ENCODE results near the gene FAM81B. TPM values are rescaled to one million over a fixed set of nuclear protein-coding genes. Genes with fewer than 3 reads are reported as not detected.
"Not testable (repeated sequence)": the region's sequence is repeated elsewhere in the genome, so short reads cannot be mapped to it uniquely, and the experiment has no call there.

Gene FAM81B, protein sequence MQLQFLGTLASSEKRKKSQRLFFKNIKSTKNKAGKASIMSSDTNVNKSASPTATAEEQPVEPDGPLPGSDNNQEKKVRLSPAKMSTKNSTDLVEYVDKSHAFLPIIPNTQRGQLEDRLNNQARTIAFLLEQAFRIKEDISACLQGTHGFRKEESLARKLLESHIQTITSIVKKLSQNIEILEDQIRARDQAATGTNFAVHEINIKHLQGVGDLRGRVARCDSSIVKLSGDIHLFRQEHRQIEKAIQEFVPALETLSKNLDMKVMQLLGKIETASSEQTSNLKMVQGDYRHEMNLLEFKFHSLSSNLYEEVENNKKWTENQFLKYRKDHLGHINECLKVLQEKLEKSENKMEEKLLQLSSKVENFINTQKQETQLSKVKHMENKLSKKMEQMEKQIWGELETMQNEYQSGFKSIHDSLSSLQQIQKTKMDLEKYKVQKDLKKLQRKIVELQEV
- not detected in 2 replicates for total RNA-seq (2022)
- Bru-seq, nascent RNA, result not detected
- BruChase-seq, experiment 1, labeled RNA remaining after a 2-hour chase, result not detected
- BruChase-seq, experiment 2, labeled RNA remaining after a 6-hour chase, result not detected
- long read RNA-seq, result 0 reads

DNA sequence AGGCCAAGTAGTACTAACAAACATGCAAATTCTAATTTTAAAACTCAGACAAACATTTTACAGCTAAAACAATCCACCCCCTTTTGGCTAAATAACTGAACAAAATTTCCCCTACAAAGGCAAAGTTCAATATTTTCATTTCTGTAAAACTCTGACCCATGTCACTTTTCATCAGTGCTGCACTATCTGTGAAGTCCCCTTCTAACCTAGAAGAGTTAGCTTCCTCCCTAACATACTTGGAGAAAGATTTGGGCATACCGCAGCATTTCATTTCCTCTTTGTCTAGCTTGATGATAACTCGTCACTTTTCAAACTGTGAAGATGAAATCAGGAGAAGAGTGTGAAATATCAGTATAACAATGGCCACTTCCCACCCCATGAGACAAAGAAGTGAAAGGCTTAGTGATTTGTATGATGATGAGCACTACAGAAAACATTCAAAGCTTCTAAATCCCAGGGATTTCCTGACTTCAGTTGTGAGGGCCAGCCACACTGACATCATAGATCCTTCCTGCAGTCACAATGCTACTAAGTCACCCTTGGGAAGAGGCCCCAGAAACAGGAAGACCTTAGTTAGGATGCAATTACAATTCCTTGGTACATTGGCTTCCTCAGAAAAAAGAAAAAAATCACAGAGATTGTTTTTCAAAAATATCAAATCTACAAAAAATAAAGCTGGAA, at the start of gene FAM81B:
FAM81B (plus strand) TSS at position 555 of the 681 bp plus-strand sequence; CDS start at position 579, 24 bp downstream.
- ChIA-PET CTCF (no interaction called here), POLR2A (no interaction called here)
- H3K4me1 ChIP-seq, result no peaks in the 10 kb centered on the region
- TF ChIP-seq, protein P1, sequence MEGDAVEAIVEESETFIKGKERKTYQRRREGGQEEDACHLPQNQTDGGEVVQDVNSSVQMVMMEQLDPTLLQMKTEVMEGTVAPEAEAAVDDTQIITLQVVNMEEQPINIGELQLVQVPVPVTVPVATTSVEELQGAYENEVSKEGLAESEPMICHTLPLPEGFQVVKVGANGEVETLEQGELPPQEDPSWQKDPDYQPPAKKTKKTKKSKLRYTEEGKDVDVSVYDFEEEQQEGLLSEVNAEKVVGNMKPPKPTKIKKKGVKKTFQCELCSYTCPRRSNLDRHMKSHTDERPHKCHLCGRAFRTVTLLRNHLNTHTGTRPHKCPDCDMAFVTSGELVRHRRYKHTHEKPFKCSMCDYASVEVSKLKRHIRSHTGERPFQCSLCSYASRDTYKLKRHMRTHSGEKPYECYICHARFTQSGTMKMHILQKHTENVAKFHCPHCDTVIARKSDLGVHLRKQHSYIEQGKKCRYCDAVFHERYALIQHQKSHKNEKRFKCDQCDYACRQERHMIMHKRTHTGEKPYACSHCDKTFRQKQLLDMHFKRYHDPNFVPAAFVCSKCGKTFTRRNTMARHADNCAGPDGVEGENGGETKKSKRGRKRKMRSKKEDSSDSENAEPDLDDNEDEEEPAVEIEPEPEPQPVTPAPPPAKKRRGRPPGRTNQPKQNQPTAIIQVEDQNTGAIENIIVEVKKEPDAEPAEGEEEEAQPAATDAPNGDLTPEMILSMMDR (IDR thresholded peaks at IDR 0.05; ENCODE audit: insufficient read depth in 1 of 2, low read depth in 1 of 2, low read length in 1 of 2, severe bottlenecking in 1 of 2, unreplicated experiment in 1 of 2), result no peak
- no peaks in the 10 kb centered on the region for H3K9me3 Mint-ChIP-seq (ENCODE audit: unreplicated experiment)
- no peak within 1 kb of the TSS for H3K4me3 Mint-ChIP-seq (ENCODE audit: unreplicated experiment)
- no peaks in the 10 kb centered on the region for H3K9me3 ChIP-seq
- no peaks in the 10 kb centered on the region for H3K36me3 ChIP-seq (ENCODE audit: control insufficient read depth, insufficient read depth, low read length)
- H3K27me3 ChIP-seq (replicated peaks; ENCODE audit: control insufficient read depth, insufficient read depth, low read length), result no peaks in the 10 kb centered on the region
- no peaks in the 10 kb centered on the region for H3K36me3 Mint-ChIP-seq (ENCODE audit: insufficient read depth, unreplicated experiment)
- peaks cover 7% of the 10 kb centered on the region for H3K27me3 Mint-ChIP-seq (ENCODE audit: insufficient read depth, unreplicated experiment)
- no peaks in the 10 kb centered on the region for H3K4me1 Mint-ChIP-seq (ENCODE audit: low read depth, unreplicated experiment)
- H3K4me3 ChIP-seq (ENCODE audit: low read depth, low read length), result no peak within 1 kb of the TSS
- intact Hi-C loops (cut with micrococcal nuclease; ENCODE audit: unreplicated experiment), result no loop called here
- no TSS peak for BruUV-seq (replicated peaks)
- DNase-seq, result no peak
- no peak within 1 kb of the TSS for H3K27ac Mint-ChIP-seq (ENCODE audit: unreplicated experiment)

DNA sequence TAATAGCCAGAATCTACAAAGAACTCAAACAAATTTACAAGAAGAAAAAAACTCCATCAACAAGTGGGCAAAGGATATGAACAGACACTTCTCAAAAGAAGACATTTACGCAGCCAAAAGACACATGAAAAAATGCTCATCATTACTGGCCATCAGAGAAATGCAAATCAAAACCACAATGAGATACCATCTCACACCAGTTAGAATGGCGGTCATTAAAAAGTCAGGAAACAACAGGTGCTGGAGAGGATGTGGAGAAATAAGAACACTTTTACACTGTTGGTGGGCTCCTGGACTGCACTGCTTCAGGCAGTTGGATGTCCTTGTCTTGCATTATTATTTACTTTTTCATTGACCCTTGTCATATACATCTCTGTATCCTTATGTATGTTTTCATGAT, 49.7 kb upstream of the FAM81B start:
- BruUV-seq (replicated peaks); H3K4me1 Mint-ChIP-seq (ENCODE audit: low read depth, unreplicated experiment); H3K9me3 Mint-ChIP-seq (ENCODE audit: unreplicated experiment); H3K27ac Mint-ChIP-seq (ENCODE audit: unreplicated experiment); H3K36me3 Mint-ChIP-seq (ENCODE audit: insufficient read depth, unreplicated experiment); DNase-seq; H3K4me3 ChIP-seq (ENCODE audit: low read depth, low read length); H3K4me1 ChIP-seq; H3K27me3 ChIP-seq (replicated peaks; ENCODE audit: control insufficient read depth, insufficient read depth, low read length); H3K4me3 Mint-ChIP-seq (ENCODE audit: unreplicated experiment); H3K36me3 ChIP-seq (ENCODE audit: control insufficient read depth, insufficient read depth, low read length); H3K9me3 ChIP-seq; POLR2A ChIA-PET; intact Hi-C loops (cut with micrococcal nuclease; ENCODE audit: unreplicated experiment); CTCF ChIA-PET: not testable (repeated sequence)
- H3K27me3 Mint-ChIP-seq (ENCODE audit: insufficient read depth, unreplicated experiment), result peaks cover 12% of the 10 kb centered on the region

DNA sequence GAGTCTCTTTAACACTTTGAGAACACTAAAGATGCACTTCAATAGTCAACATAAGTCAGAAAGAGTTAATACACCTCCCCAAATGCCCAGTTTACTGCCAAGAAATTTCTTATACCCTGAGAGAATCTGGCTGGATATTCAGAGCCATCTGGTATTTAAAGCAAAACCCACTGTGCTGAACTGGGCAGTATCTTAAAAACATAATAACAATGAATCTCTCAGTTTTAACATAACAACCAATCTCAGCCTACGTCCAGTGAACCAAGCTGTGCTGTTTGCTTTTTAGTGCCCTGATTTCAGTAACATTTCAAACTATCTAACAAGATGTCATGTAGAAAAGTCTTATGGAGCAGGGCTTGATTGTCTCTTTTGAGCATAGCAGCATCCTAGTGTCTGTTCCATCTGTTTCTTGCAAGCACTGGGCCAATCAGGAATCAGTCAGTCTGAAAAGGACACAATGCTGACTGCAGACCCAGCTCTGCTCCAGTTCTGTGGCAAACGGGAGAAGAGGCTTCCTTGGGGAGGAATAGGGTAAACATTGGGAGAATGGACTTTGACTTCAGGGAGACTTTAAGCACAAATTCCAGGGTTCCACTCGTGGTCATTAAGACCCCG, 43.6 kb upstream of the FAM81B start:
- no peaks in the 10 kb centered on the region for H3K36me3 ChIP-seq (ENCODE audit: control insufficient read depth, insufficient read depth, low read length)
- H3K36me3 Mint-ChIP-seq (ENCODE audit: insufficient read depth, unreplicated experiment), result no peaks in the 10 kb centered on the region
- no peaks in the 10 kb centered on the region for H3K9me3 ChIP-seq
- no peak overlapping the region for H3K4me3 ChIP-seq (ENCODE audit: low read depth, low read length)
- ChIA-PET POLR2A (no interaction called here), CTCF (no interaction called here)
- BruUV-seq (replicated peaks), result no TSS peak
- H3K27me3 ChIP-seq (replicated peaks; ENCODE audit: control insufficient read depth, insufficient read depth, low read length), result no peaks in the 10 kb centered on the region
- no peak overlapping the region for H3K4me3 Mint-ChIP-seq (ENCODE audit: unreplicated experiment)
- intact Hi-C loops (cut with micrococcal nuclease; ENCODE audit: unreplicated experiment), result no loop called here
- no peak overlapping the region for H3K27ac Mint-ChIP-seq (ENCODE audit: unreplicated experiment)
- peaks cover 22% of the 10 kb centered on the region for H3K27me3 Mint-ChIP-seq (ENCODE audit: insufficient read depth, unreplicated experiment)
- H3K4me1 ChIP-seq, result no peaks in the 10 kb centered on the region
- H3K4me1 Mint-ChIP-seq (ENCODE audit: low read depth, unreplicated experiment), result no peaks in the 10 kb centered on the region
- TF ChIP-seq, protein P1 (IDR thresholded peaks at IDR 0.05; ENCODE audit: insufficient read depth in 1 of 2, low read depth in 1 of 2, low read length in 1 of 2, severe bottlenecking in 1 of 2, unreplicated experiment in 1 of 2), result no peak
- no peak for DNase-seq
- H3K9me3 Mint-ChIP-seq (ENCODE audit: unreplicated experiment), result peaks cover 9% of the 10 kb centered on the region
